Fibroblast of villous mesenchyme (primary cell): ENCODE measurements around the gene HTRA2. TPM values are rescaled to one million over a fixed set of nuclear protein-coding genes. Genes with fewer than 3 reads are reported as not detected.

ENCODE experiments used
- DNase-seq: peaks from one replicate; pipeline ENCODE4 v3.0.0-alpha.2; 2010; ENCODE audit warnings: low read depth
- H3K4me3 ChIP-seq: 2 replicates; pipeline ENCODE4 v1.5.1; 2011; ENCODE audit warnings: low read depth, mild to moderate bottlenecking, low read length
- CTCF ChIP-seq: IDR thresholded peaks from 2 replicates; pipeline ENCODE4 v1.5.1; 2012; ENCODE audit warnings: low read depth, mild to moderate bottlenecking, low read length; ENCODE audit not compliant: insufficient read depth
- total RNA-seq: library from RNA; depleted of rRNA; stranded (reverse); fragments of >200 nt; gene quantifications from 2 replicates; pipeline ENCODE4 v1.2.3, GENCODE V29; 2012

HTRA2 gene
- total RNA-seq, 1 donor: 40.2 TPM

GRCh38 chr2:74578408-74578807, 48.7 kb downstream of the HTRA2 start:
- no peak for DNase-seq
- H3K4me3 ChIP-seq: no peak overlapping the region
- TF ChIP-seq CTCF: no peak

GRCh38 chr2:74581463-74581862, 51.7 kb downstream of the HTRA2 start:
- no peak for TF ChIP-seq CTCF
- no peak for DNase-seq

GRCh38 chr2:74582184-74582583, 52.5 kb downstream of the HTRA2 start:
- no peak for TF ChIP-seq CTCF
- no peak for DNase-seq
- no peak overlapping the region for H3K4me3 ChIP-seq

More at GRCh38 chr2:74581463-74581862, 51.7 kb downstream of the HTRA2 start:
- H3K4me3 ChIP-seq: no peak overlapping the region

Other genes with a start within 250 kb of the HTRA2 start
- gene SLC4A5, start 186.5 kb upstream of the HTRA2 start, total RNA-seq: under 0.01 and 0.32 TPM in 2 replicates
- gene DCTN1, start 149.6 kb upstream of the HTRA2 start, total RNA-seq: 136 and 153 TPM in 2 replicates
- 0.86 and 1.3 TPM in 2 replicates for gene C2orf81, start 108.3 kb upstream of the HTRA2 start, total RNA-seq
- 28.9 and 43.8 TPM in 2 replicates for gene WDR54, start 108.2 kb upstream of the HTRA2 start, total RNA-seq
- 17.4 and 18.1 TPM in 2 replicates for gene RTKN, start 88.0 kb upstream of the HTRA2 start, total RNA-seq
- gene INO80B, start 74.8 kb upstream of the HTRA2 start, total RNA-seq: 10.0 and 11.7 TPM in 2 replicates
- 45.4 and 50.5 TPM in 2 replicates for gene WBP1, start 71.5 kb upstream of the HTRA2 start, total RNA-seq
- gene MOGS, start 64.6 kb upstream of the HTRA2 start, total RNA-seq: 52.2 and 62.2 TPM in 2 replicates
- gene MRPL53, start 57.3 kb upstream of the HTRA2 start, total RNA-seq: 21.2 and 23.5 TPM in 2 replicates
- gene CCDC142, start 46.9 kb upstream of the HTRA2 start, total RNA-seq: 27.2 and 29.6 TPM in 2 replicates
- gene TTC31, start 46.9 kb upstream of the HTRA2 start, total RNA-seq: 8.6 and 14.8 TPM in 2 replicates
- 1.3 and 2.9 TPM in 2 replicates for gene LBX2, start 30.3 kb upstream of the HTRA2 start, total RNA-seq
- gene PCGF1, start 22.2 kb upstream of the HTRA2 start, total RNA-seq: 21.6 and 23.7 TPM in 2 replicates
- gene TLX2, start 15.5 kb upstream of the HTRA2 start, total RNA-seq: not detected in 2 replicates
- not detected in 2 replicates for gene DQX1, start 3.7 kb upstream of the HTRA2 start, total RNA-seq
- gene AUP1, start 227 bp upstream of the HTRA2 start, total RNA-seq: 60.2 and 68.2 TPM in 2 replicates
- 9.9 and 10.6 TPM in 2 replicates for gene LOXL3, start 24.0 kb downstream of the HTRA2 start, total RNA-seq
- 9.9 and 20.0 TPM in 2 replicates for gene DOK1, start 24.8 kb downstream of the HTRA2 start, total RNA-seq
- not detected in 2 replicates for gene M1AP, start 118.4 kb downstream of the HTRA2 start, total RNA-seq
- gene SEMA4F, start 124.3 kb downstream of the HTRA2 start, total RNA-seq: 5.6 and 7.7 TPM in 2 replicates